Panc1 (cell line): ENCODE data around the gene NDN.

ENCODE experiments used
- CTCF ChIP-seq: fragments of 450-650 bp; IDR thresholded peaks from 2 replicates; pipeline ENCODE4 v1.5.1; 2017; ENCODE audit warnings: mild to moderate bottlenecking
- POLR2AphosphoS5 ChIP-seq: IDR thresholded peaks from 2 replicates; pipeline ENCODE4 v1.6.1; 2012; ENCODE audit warnings: mild to moderate bottlenecking, low read depth, low read length, moderate library complexity
- SIN3A ChIP-seq: IDR thresholded peaks from 2 replicates; pipeline ENCODE4 v1.6.1; 2012; ENCODE audit warnings: low read depth, mild to moderate bottlenecking, low read length, moderate library complexity, borderline replicate concordance; ENCODE audit not compliant: insufficient read depth
- TCF7L2 ChIP-seq: IDR thresholded peaks from 2 replicates; pipeline ENCODE4 v1.6.1; 2011; ENCODE audit warnings: mild to moderate bottlenecking, low read depth, low read length, inconsistent platforms

- no peak for TF ChIP-seq CTCF
- TF ChIP-seq POLR2AphosphoS5 = no peak
- no peak for TF ChIP-seq TCF7L2
- TF ChIP-seq SIN3A = no peak
These were observed 40.2 kb downstream of the NDN start for GRCh38 chr15:23647001-23647295.
